Activated T-helper 1 cell treated with anti-CD3 and anti-CD28 coated beads, Interleukin-12 subunit alpha, Interleukin-12 subunit beta, Interleukin-2, Interleukin-4 antibody, amounts not matched to agents 30 ng/mL and 10 ng/mL and 1 ng/mL, durations not matched to agents 14 hours and 24 hours and 36 hours (primary cell): ENCODE measurements around the gene EHMT2. TPM values are rescaled to one million over a fixed set of nuclear protein-coding genes. Genes with fewer than 3 reads are reported as not detected.
"Not testable (repeated sequence)": the region's sequence is repeated elsewhere in the genome, so short reads cannot be mapped to it uniquely, and the experiment has no call there.

Source experiments
- DNase-seq: peaks from one replicate; pipeline ENCODE4 v3.0.0; 2021; ENCODE audit warnings: low spot score
- H3K27ac Mint-ChIP-seq: one replicate; pipeline ENCODE4 v1.8.0; 2021; ENCODE audit warnings: mild to moderate bottlenecking, mixed read lengths
- H3K27me3 Mint-ChIP-seq: one replicate; pipeline ENCODE4 v1.8.0; 2022; ENCODE audit warnings: mild to moderate bottlenecking, moderate library complexity, mixed read lengths; ENCODE audit not compliant: insufficient read depth
- H3K36me3 Mint-ChIP-seq: one replicate; pipeline ENCODE4 v1.8.0; 2021; ENCODE audit warnings: low read depth, mixed read lengths
- H3K4me1 Mint-ChIP-seq: one replicate; pipeline ENCODE4 v1.8.0; 2021; ENCODE audit warnings: low read depth, mixed read lengths
- H3K4me3 Mint-ChIP-seq: one replicate; pipeline ENCODE4 v1.8.0; 2021; ENCODE audit warnings: mild to moderate bottlenecking, moderate library complexity, mixed read lengths
- H3K9me3 Mint-ChIP-seq: one replicate; pipeline ENCODE4 v1.8.0; 2021; ENCODE audit warnings: mixed read lengths
- intact Hi-C: fragments of 100-400 bp; cut with micrococcal nuclease; formaldehyde crosslinking; loops from one replicate; pipeline ENCODE4 v1.15.1; 2024
- total RNA-seq: library from RNA; stranded (reverse); gene quantifications from 2 replicates; pipeline ENCODE4 v1.2.3, GENCODE V29; 2022

EHMT2 gene
- total RNA-seq, 1 donor from 2014 or later = 80.4 TPM

DNA sequence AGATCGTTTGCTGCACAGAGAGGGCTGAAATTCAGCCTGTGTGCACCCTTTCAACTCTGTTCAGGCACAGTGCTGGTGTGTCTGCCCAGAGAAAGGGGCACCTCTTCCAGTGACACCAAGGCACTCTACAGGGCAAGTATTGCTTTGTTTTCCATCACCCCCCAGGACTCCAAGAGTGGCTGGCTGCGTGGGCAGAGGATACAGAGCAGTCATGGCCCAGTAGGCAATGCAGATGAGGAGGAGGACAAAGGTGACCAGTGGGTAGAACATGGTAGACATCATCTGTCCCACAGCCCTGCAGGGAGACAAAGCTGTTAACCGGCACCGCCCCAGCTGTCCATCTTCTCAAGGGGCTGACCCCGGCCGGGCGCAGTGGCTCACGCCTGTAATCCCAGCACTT is 28.2 kb downstream of the EHMT2 start:
- H3K27me3 Mint-ChIP-seq = peaks cover 4% of the 10 kb centered on the region
- no peak overlapping the region for H3K27ac Mint-ChIP-seq
- intact Hi-C loops = loop anchor here (10.0 kb wide), 1 partner anchor 1255 kb away; the partner anchor contains the start of genes MRPS18B and PPP1R10
- H3K4me3 Mint-ChIP-seq = no peak overlapping the region
- H3K36me3 Mint-ChIP-seq = no peaks in the 10 kb centered on the region
- H3K4me1 Mint-ChIP-seq = peaks cover 14% of the 10 kb centered on the region
- no peaks in the 10 kb centered on the region for H3K9me3 Mint-ChIP-seq
- no peak for DNase-seq

DNA sequence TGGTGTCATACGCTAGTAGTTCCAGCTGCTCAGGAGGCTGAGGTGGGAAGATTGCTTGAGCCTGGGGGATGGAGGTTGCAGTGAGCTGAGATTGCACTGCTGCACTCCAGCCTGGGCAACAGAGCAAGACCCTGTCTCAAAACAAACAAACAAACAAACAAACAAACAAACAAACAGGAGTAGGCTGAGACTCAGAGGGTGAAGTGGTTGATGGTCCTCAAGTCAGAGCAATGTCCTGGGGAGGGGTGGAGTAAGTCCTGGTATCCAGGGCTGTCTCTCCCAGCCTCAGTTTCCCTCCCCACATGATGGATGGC is 28.9 kb downstream of the EHMT2 start:
- not testable (repeated sequence) for H3K9me3 Mint-ChIP-seq, H3K27ac Mint-ChIP-seq, H3K27me3 Mint-ChIP-seq, H3K36me3 Mint-ChIP-seq, DNase-seq, H3K4me3 Mint-ChIP-seq
- intact Hi-C loops = loop anchor here (10.0 kb wide), 1 partner anchor 1254 kb away; the partner anchor contains the start of genes MRPS18B and PPP1R10
- H3K4me1 Mint-ChIP-seq = peaks cover 18% of the 10 kb centered on the region

DNA sequence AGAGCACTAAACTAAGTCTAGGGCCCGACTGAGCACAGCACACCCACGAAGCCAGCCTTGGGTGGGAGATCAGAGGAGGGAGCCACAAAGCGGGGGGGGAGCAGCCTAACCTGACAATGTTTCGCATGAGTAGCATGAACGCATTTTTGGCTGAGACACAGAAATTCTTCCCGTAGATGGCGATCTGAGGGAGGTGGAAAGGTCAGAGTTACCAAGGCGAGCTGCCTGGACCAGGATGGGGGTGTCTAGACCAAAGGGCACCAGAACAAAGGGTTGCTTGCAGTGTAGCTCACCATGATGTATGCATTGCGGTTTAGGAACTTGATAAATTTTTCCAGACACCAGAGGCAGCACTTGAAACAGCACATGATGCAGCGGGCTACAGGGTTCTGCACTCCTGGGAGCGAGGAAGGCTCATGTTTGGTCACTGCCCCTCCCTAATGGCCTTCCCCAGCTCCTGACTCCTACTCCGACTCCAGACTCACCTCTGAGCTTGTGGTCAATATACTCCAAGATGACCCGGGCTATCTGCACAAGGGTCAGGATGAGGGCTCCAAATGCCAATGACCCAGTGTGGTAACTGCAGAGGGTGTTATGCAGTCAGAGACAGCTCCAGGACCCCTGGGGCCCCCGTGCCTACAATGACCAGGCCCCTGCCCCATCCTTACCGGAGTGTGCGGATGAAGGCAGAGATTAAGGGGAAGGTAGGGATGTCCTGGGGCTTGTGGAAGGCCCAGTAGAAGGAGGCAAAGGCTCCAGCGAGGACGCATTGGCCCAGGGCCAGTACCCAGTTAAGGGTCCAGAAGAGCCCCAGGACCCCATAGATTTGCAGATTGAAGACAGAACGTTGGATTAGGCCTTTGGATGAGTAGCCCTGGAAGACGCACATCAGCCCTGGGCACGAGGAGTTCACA is 32.0 kb downstream of the EHMT2 start:
- H3K27me3 Mint-ChIP-seq = peaks cover 5% of the 10 kb centered on the region
- H3K4me1 Mint-ChIP-seq = peaks cover 37% of the 10 kb centered on the region
- H3K9me3 Mint-ChIP-seq = no peaks in the 10 kb centered on the region
- peaks cover 2% of the 10 kb centered on the region for H3K36me3 Mint-ChIP-seq
- no peak overlapping the region for H3K27ac Mint-ChIP-seq
- intact Hi-C loops = loop anchor here (10.0 kb wide), 1 partner anchor 1251 kb away; the partner anchor contains the start of genes MRPS18B and PPP1R10
- DNase-seq = no peak
- peak overlapping the region; percentile 15 for H3K4me3 Mint-ChIP-seq

DNA sequence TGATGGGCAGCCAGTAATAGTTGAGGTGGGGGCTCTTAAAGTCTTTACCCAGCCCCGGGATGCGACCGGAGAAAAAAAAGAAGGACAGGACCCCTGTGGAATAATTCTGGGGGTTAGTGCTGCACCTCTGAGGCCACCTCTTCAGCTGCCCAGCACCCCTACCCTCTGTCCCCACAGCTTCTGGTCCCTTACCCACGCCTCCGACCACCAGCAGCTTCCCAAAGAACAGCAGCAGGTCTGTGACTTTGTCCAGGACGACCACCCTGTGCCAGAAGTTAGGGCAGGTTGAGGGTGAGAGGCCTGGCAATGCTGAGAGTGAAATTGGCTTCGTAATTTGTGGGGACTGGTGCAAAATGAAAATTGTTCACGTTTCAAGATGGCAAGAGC is 32.7 kb downstream of the EHMT2 start:
- H3K27me3 Mint-ChIP-seq = peaks cover 5% of the 10 kb centered on the region
- DNase-seq = no peak
- H3K4me1 Mint-ChIP-seq = peaks cover 37% of the 10 kb centered on the region
- no peak overlapping the region for H3K27ac Mint-ChIP-seq
- H3K4me3 Mint-ChIP-seq = no peak overlapping the region
- no peaks in the 10 kb centered on the region for H3K9me3 Mint-ChIP-seq
- peaks cover 3% of the 10 kb centered on the region for H3K36me3 Mint-ChIP-seq
- intact Hi-C loops = loop anchor here (10.0 kb wide), 1 partner anchor 1250 kb away; the partner anchor contains the start of genes MRPS18B and PPP1R10

DNA sequence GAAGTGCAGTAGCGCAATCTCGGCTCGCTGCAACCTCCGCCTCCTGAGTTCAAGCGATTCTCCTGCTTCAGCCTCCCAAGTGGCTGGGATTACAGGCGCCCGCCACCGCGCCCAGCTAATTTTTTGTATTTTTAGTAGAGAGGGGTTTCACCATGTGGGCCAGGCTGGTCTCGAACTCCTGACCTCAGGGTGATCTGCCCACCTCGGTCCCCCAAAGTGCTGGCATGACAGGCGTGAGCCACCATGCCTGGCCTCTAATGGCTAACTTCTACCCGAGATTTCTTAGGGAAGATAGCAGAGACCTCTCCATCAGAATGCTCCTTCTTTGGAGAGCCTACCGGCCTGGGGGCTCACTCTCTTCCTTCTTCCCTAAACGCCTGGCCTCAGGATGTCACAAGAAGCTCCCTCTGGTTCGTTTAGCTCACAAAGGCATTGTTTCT is 33.4 kb downstream of the EHMT2 start:
- intact Hi-C loops = loop anchor here (10.0 kb wide), 1 partner anchor 1249 kb away; the partner anchor contains the start of genes MRPS18B and PPP1R10
- not testable (repeated sequence) for H3K36me3 Mint-ChIP-seq, H3K27me3 Mint-ChIP-seq, H3K9me3 Mint-ChIP-seq, DNase-seq
- Mint-ChIP-seq H3K4me1 (peaks cover 37% of the 10 kb centered on the region), H3K4me3 (peak overlapping the region; percentile 97), H3K27ac (peak overlapping the region; percentile 94)

DNA sequence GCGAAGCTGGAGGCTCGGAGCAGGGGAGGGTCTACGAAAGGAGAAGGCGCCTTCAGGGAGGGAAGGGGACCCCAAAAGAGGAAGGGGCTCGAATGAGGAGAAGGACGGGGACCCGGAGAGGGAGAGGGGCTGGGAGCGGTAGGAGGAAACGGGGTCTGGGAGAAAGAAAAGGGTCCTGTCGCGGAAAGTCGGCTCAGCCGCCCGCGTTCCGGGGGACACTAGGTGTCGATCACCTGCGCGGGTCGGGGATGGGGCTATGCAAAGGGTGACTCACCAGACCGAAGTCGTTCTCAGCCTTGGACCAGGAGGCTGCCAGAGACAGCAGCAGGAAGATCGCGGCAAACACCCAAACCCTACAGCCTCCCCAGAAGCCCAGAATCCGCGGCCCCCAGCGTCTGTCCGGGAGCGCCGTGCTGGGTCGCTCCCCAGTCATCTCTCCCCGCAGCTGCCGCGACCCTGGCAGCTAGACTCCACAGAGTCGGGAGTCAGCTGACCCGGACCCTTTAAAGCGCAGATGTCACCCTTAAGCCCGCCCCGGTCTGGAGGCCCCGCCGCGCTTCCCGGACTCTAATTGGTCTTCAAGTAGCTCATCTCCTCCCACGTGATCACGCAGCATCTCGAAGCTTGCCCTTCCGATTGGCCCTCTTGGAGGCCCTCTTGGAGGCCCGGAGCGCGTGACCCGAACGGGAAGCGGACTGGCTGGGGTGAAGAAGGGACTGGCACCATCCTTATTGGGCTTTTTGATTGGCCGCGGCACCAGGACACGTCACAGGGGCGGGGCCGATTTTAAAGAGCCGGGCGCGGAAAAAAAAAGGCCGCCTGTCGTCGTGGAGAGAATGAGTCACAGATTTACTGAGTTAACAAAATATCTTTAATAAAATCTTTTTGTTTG is 34.9 kb downstream of the EHMT2 start, which contains the start of gene NEU1:
TSS of gene NEU1 (minus strand) at position 478 of the 892 bp plus-strand sequence. CDS start at position 433, 45 bp downstream.
- peak; percentile 99 for DNase-seq
- intact Hi-C loops = loop anchor here (1.0 to 10.0 kb wide), 11 partner anchors 28 to 1248 kb away; partner anchors contain the start of genes ABHD16A, BAG6, EHMT2 and MRPS18B
- H3K36me3 Mint-ChIP-seq = peaks cover 7% of the 10 kb centered on the region
- no peaks in the 10 kb centered on the region for H3K9me3 Mint-ChIP-seq
- peaks cover 3% of the 10 kb centered on the region for H3K27me3 Mint-ChIP-seq
- H3K27ac Mint-ChIP-seq = peak within 1 kb of the TSS; percentile 94
- H3K4me3 Mint-ChIP-seq = peak within 1 kb of the TSS; percentile 97
- peaks cover 37% of the 10 kb centered on the region for H3K4me1 Mint-ChIP-seq

DNA sequence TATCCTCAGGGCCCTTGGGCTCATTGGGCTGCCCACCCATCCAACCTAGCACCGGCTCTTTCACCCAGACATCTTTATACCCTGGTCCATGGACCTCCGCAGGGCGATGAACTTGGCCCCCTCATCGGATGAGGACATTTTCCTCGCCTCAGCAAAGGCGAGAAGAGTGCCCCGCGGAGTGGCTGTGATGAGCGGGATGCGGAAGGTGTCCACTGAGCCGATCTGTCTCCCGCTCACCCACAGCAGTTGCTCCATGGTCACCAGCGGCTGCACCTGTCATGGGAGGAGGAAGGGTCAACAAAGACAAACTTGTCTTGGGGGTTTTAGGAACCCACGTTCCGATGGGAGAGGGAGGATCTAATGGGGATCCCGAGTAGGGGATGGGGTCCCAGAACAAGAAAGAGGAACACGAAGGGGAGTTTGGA is 35.6 kb downstream of the EHMT2 start:
- Mint-ChIP-seq H3K27ac (peak overlapping the region; percentile 94), H3K27me3 (peaks cover 3% of the 10 kb centered on the region), H3K4me1 (peaks cover 37% of the 10 kb centered on the region), H3K9me3 (no peaks in the 10 kb centered on the region), H3K36me3 (peaks cover 11% of the 10 kb centered on the region), H3K4me3 (peak overlapping the region; percentile 97)
- DNase-seq = no peak
- intact Hi-C loops = loop anchor here (2.0 to 10.0 kb wide), 3 partner anchors 241 to 1247 kb away; partner anchors contain the start of genes MRPS18B, PPP1R10, PRRC2A and RNF5

DNA sequence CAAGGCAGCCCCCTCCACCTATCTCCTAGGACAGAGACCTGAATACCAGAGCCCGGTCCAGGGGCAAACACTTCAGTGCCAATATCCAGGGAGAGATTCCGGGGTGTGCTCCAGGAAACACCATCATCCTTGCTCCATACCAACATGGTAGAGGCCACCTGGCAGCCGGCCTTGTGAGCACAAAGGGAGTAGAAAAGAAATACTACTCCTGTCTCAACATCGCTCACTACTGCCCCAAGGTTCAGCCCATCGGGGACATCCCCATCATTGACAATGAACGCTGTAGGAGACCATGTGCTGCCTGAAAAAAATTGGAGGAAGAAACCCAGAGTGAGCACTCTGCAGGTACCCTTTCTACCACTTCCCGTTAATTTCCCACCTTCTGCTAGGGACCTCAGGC is 36.3 kb downstream of the EHMT2 start:
- H3K4me3 Mint-ChIP-seq = peak overlapping the region; percentile 97
- peak overlapping the region; percentile 58 for H3K27ac Mint-ChIP-seq
- H3K4me1 Mint-ChIP-seq = peaks cover 37% of the 10 kb centered on the region
- H3K27me3 Mint-ChIP-seq = peaks cover 3% of the 10 kb centered on the region
- intact Hi-C loops = loop anchor here (10.0 kb wide), 1 partner anchor 1246 kb away; the partner anchor contains the start of genes MRPS18B and PPP1R10
- DNase-seq = no peak
- H3K36me3 Mint-ChIP-seq = peaks cover 11% of the 10 kb centered on the region
- H3K9me3 Mint-ChIP-seq = no peaks in the 10 kb centered on the region

DNA sequence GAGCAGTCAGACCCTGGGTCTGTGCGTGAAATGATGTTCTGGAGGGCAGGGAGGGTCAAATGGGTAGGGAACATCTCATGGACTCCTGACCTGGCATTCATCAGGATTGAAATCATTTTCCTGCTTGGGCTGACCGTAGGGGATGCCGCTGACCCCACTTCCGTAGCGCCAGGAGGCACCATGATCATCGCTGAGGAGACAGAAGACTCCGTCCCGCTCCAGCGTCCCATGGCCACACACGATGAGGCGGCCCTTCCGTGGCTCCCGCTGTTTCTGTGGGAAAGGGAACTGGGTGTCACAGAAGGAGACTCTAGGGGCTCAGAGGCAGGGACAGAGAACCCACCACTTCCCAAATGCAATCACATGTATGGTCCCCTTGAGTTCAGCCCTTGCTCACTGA is 37.1 kb downstream of the EHMT2 start:
- no peak overlapping the region for H3K27ac Mint-ChIP-seq
- peaks cover 3% of the 10 kb centered on the region for H3K27me3 Mint-ChIP-seq
- DNase-seq = no peak
- H3K36me3 Mint-ChIP-seq = peaks cover 11% of the 10 kb centered on the region
- no peaks in the 10 kb centered on the region for H3K9me3 Mint-ChIP-seq
- intact Hi-C loops = loop anchor here (10.0 kb wide), 1 partner anchor 1246 kb away; the partner anchor contains the start of genes MRPS18B and PPP1R10
- no peak overlapping the region for H3K4me3 Mint-ChIP-seq
- H3K4me1 Mint-ChIP-seq = peaks cover 35% of the 10 kb centered on the region

DNA sequence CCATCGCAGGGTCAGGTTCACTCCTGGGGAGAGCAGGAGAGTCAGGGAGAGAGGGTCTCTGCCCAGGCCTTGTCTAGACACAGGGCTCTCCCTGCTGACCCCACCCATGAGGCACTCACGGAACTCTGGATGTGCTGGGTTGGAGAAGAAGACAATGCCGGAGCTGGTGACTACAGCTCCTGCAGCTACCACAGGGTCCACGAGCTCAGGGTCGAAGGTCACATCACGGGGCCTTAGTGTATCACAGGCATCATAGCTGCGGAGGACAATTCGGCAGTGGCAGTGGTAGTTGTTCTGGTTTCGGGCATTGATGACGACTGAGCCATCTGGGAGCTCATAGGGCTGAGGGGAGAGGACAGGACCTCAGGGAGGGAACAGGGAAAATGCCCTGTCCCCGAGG is 37.6 kb downstream of the EHMT2 start:
- DNase-seq = no peak
- Mint-ChIP-seq H3K4me3 (peak overlapping the region; percentile 20), H3K36me3 (peaks cover 11% of the 10 kb centered on the region), H3K27ac (no peak overlapping the region), H3K27me3 (peaks cover 3% of the 10 kb centered on the region), H3K4me1 (peaks cover 31% of the 10 kb centered on the region), H3K9me3 (no peaks in the 10 kb centered on the region)
- intact Hi-C loops = loop anchor here (10.0 kb wide), 1 partner anchor 1245 kb away; the partner anchor contains the start of genes MRPS18B and PPP1R10

DNA sequence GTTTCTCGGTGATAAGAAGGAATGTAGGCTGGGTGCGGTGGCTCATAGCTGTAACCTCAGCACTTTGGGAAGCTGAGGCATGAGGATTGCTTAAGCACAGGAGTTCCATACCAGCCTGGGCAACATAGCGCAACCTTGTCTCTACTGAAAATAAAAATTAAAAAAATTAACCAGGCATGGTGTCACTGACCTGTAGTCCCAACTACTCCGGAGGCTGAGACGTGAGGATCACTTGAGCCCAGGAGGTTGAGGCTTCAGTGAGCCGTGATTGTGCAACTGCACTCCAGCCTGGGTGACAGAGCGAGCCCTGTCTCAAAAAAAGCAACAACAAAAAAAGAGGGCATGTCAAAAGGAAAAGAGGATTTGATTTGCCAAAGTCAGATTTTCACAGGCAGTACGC is 38.8 kb downstream of the EHMT2 start:
- no peaks in the 10 kb centered on the region for H3K9me3 Mint-ChIP-seq
- H3K27ac Mint-ChIP-seq = no peak overlapping the region
- peaks cover 11% of the 10 kb centered on the region for H3K36me3 Mint-ChIP-seq
- peaks cover 24% of the 10 kb centered on the region for H3K4me1 Mint-ChIP-seq
- intact Hi-C loops = no loop called here
- no peak for DNase-seq
- no peak overlapping the region for H3K4me3 Mint-ChIP-seq
- H3K27me3 Mint-ChIP-seq = peaks cover 3% of the 10 kb centered on the region

DNA sequence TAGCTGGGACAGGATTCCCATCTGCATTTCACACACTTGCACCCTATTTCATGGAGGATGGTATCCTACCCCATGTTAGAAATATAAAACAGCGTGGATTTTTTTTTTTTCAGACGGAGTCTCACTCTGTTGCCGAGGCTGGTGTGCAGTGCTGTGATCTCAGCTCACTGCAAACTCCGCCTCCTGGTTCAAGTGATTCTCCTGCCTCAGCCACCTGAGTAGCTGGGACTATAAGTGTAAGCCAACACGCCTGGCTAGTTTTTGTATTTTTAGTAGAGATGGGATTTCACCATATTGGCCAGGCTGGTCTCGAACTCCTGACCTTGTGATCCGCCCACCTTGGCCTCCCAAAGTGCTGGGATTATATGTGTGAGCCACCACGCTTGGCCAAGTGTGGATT is 39.7 kb downstream of the EHMT2 start:
- H3K27ac Mint-ChIP-seq, DNase-seq, intact Hi-C loops, H3K27me3 Mint-ChIP-seq, H3K4me3 Mint-ChIP-seq, H3K9me3 Mint-ChIP-seq: not testable (repeated sequence)
- Mint-ChIP-seq H3K36me3 (peaks cover 11% of the 10 kb centered on the region), H3K4me1 (peaks cover 18% of the 10 kb centered on the region)
